Right renal pelvis (tissue), 4 donors: ENCODE measurements around the gene PON2. TPM values are rescaled to one million over a fixed set of nuclear protein-coding genes. Genes with fewer than 3 reads are reported as not detected.
"Not testable (repeated sequence)": the region's sequence is repeated elsewhere in the genome, so short reads cannot be mapped to it uniquely, and the experiment has no call there.

ENCODE experiments used
- DNase-seq, 4 donors: peaks; one replicate each; pipeline ENCODE4 v3.0.0-alpha.2; 2013; ENCODE audit warnings: low read depth in 4 of 4, low spot score in 3 of 4, missing footprints in 1 of 4
- polyA plus RNA-seq, 4 donors: library from polyadenylated mRNA; unstranded; fragments of 120-200 nt; gene quantifications; one replicate each; pipeline ENCODE4 v1.2.1, GENCODE V29; 2013; ENCODE audit not compliant: insufficient read length in 4 of 4

PON2 gene
- 100 to 1,000 TPM; 123 to 214 (median 177) TPM for polyA plus RNA-seq

DNA sequence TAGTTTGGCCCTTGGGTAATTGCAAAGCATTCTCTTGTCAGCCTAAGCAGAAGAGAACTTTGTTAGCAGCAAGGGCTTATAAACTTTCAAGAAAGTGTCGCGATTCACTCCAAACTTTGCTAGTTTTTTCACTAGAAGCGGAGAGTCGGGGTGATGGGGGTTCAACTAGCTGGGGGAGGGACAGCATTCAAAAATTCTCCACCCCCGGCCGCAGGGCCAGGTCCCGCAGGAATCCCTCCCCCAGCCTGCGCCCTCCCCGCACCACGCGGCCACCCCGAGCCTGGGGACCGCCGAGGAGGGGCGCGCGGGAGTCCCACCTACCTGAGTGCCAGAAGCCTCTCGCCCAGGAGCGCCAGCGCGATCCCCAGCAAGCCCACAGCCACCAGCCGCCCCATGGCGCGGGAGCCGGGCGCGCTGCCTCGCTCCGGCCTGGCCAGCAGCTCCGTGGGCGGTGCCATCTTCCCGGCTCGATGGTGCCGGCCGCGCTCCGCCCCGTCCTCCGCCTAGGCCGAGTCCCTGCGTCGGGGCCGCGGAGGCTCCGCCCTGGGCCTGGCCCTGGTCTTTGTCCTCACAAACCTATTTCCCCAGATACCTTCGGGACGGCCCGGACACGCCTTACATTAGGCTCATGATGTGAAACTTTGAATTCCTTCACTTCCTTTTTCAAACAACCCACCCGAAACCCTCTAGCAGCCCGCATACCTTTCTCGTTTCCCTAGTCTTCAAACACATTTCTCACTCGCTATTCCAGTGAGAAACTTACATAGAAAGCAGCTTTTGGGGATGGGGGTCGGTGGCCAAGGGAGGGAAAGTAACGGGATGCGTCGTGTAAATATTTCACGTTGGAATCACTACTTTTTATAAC is at the start of gene PON2:
Gene PON2 (minus strand): TSS at position 472 of the 865 bp plus-strand sequence. CDS start 77 bp downstream, at position 395.
- DNase-seq, result peak; percentile 61 to 74 (median 66)

DNA sequence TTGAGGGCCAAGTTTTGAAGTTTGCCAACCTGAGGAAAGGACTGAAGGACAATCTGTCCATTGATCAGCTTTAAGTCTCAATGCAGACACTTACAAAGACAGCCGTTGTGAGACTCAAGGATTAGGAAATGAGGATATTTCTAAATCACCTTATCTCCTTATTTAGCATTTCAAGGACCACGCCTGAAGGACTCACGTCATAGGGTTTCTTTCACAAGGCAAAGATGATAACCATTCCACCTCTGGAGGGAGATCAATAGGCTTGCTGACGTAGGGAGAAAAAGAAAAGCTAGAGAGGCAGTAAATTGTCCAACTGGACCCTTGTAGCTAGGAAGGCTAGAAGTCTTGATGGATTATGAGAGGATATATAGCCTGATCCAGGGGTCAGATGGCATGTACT is 47.6 kb upstream of the PON2 start:
- DNase-seq, result no peak

DNA sequence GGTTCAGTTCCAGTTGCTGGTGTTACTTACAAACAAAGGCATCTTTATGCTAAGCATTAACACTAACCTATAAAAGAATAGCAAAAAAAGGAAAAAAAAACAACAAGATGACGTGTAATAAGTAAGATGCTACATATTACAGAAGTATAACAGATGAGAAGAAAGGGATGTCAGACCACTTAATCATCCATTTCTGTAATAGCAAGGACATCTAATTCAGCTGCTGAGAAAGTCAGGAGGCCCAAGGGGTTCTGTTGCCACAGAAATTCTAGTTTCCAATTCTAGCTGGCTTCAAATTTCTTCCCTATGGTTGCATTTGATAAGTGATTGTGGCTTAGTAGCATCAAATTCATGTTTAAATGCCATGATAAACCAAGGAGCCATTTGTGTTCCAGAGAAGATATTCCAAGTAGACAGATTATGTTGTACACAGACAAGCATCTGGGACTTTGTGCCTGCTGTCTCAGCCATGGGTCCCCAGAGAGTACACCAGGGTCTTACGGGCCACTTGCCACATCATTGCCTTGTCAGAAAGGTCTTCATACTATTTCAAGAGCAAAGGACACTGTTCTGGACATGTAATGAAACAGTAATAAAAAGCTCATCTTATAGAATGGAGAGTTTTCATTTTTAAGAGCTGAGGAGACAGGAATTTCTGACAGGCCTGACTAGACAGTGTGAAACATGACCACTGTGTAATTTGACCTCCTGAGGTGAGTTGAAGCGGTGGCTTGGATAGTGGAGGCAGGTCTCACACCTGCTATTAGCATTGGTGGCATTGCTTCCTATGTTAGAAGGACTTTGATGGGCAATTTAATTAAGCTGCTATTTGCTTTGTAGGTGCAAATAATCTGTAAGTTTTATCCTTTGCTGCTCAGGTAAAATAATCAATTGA is 46.7 kb upstream of the PON2 start:
- DNase-seq, result no peak

DNA sequence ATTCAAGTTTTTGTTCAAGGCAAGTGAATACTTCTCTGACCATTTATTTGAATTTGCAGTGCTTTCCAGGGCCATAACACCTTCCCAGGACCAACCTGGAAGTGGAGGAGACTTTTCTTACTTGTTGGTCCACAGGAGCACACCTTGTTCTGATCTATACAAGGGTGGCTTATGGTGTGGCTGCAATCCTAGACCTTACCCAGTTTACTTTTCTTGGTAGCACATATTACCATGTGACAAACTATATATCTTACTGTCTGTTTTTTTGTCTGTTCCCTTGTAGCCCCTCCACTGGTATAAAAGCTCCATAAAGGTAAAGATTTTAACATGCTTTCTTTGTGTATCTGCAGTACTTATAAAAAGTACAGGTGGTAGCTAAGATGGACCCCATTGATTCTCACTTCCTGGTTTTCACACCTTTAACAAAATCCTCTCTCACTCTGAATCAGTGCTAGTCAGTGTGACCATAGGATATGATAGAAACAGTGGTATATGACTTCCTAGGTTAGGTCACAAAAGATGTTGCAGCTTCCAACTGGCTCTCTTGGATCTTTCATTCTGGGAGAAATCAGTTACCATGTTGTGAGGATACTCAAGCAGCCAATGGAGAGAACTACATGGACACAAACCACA is 45.3 kb upstream of the PON2 start:
- DNase-seq, result no peak

DNA sequence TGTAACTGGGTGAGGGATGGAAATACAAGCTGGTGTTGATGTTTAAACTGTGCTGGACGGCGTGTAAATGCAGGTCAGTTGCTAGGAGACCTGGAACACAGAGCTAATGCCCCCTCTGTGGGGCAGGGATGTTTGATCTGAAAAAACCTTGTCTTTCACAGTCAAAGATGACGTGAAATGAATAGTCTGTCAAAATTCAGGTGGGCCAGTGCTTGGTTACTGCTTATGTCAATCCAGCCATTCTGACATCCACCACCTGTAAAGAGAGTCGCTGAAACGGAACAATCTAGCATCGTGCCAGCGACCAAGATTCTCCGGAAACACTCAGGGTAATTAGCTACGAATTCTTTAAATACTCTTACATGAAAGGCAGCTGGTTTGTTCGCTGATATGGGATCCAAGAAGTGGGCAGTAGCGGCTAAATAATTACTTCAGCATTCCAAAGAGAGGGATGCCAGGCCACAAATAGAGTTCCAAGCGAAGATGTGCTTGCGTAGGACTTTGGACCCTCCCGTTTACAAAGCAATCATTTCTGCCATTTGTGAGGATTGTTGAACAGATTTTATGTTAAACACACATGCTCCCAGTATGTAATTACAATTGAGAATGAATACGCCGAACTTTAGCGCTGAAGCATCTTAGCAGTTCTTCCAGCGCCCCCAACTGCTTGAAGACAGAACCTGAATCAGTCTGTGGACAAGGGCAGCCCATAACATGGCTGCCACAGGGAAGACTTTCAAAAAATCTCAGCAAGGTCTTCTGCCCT is 43.6 kb upstream of the PON2 start:
- no peak for DNase-seq

DNA sequence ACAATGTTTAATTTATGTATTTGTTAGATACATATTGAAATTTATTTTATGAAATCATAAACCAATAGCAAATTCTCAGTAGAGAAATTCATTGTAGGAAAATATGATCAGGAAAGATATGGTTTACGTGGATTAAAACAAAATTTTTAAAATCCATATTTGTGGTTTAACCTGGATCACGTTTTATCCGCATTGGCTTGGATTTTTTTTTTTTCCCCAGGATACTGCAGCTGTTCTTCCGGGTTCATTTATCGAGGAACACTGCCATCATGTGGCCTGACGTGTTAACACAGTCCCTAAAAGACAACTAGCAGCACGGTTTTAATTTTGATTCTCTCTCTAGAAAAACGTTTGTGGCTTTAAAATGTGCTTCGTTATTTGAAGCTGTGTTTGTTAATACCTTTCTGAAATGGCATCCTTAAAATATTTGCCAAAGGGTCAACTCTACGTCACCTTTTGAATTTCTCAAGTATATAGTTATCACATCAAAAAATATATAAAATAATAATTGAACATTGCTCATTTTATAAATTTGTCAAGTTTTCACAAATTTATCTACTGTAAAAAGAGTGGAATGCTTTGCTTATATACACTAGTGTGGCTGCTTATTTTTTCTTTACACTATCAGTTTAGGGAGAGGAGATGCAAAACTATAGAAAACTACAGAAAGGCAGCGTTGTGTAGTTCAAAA is 42.2 kb upstream of the PON2 start:
- DNase-seq, result peak in 3 of 4 donors; percentile 68 to 75 (median 73)

DNA sequence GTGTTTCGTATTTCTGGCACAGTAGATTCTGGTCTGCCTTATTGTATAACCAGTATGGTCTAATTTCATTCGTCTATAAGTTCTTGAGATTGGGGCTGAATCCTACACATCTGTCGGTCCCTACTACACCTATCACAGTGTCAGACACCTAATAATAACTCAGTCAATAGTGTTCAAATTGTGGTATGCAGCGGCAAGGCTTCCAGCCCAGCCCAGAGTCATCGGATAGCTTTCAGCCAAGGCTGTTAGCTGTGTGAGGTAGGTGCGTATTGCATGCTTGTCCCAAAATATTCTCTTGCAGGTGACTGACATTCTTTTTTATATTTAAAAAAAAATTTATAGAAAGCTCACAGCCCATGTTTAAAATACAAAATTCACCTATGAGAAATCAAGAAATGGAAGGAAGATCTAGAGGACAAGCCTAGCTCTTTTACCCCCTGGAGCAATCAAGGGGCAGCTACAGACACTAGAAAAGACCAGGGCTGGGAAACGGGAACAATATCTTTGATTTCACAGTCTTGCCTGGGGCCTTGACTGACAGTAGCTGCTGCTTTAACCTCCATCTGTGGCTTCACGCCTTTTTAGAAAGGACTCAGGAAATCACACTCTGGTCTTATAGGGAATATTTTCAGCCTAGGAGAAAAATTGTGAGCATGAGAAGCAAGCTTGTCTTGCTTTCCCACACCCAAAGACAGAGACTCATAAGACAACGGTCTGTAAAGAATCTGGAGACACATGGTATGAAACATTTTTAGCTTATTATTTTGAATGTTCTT is 41.4 kb upstream of the PON2 start:
- DNase-seq, result no peak

DNA sequence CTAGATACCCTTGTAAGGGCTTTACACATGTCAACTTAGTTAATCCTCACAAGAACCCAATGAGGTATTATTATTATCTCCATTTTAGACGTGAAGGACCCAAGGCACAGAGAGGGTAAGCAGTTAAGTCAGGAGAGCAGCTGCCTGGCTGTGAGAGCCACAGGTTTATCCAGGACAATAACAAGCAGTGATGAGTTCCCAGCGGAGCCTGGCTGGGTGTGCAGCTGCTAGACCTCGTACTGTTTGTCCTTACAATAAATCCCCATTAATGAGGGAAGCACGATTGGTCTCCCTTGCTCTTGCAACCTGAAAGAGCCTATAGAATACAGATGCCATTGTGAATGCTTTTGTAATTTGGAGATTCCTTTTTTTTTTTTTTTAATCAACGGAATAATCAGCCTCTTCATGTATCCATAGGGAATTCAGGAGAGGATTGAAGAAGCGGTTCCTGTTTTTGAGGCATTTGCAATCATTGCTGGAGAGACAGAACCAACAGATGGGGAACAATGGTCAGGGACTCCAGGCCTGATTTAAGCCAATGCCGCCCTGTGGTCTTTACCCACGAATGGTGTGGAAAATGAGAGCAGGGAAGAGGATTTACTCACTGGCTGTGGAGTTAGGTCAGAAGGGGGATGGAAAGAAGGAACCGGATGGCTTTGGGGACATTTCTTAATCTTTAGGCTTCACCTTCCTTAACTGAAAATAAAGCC is 38.6 kb upstream of the PON2 start:
- no peak for DNase-seq

DNA sequence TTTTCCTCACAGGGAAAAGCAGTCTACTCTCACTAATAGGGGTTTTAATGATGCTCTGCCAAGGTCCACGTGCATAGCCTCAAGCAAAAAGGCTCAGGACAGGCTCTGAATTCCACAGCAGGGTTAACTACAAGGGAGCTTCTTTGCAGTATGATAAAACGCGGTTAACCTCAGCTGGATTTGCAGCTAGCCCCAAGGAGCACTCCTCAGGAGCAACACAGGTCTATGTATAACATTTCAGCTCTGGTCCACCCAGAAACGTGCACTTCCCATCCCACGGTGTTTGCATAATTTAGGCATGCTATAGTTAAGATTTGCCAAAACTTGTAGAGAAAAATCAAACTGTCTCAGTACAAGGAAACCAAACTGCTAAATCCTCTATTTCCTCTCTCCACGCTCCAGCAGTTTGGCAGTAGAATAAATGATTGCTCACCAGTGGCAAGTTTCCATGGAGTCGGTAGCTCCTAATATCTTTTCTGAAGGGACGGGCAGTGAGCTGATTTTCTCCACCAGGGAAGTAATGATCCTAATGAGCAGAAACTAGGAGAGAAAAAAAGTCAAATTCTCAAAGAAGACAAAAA is 37.8 kb upstream of the PON2 start:
- no peak for DNase-seq

DNA sequence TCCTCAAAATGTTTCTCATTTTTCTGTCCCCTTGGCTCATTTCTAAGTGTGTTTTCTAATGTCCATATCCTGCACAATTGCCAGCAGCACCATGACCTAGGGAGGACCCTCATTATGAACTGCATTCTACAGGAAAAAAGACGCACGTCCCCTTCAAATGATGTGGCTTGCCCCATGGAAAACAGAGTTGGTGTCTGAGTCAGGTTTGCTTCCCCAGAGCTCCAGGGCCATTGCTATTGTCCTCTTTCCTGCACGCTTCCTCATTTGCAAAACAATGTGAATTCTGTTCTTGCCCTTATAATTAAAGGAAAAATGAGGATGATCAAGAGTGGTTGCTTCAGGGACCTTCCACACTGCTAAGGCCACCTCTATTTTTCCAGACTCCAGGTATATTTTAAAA is 36.2 kb upstream of the PON2 start:
- DNase-seq, result no peak

DNA sequence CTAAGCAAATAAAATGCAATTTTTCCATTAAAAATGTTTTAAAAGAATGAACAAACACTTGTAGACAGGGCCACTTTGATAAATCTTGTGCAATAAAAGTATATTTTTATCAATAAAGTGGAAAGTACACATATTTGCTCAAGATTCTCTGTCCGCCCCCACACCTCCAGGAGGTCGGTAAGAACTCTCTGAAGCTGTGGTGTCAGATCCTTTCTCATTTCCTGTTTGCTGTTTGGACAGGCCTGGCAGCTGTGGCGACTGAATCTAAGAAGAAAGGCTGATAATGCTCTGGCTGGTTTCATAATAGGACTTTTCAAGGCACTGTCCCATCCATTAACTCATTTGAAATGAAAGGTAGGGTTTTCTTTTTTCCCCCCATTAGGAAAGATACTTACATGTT is 35.6 kb upstream of the PON2 start:
- DNase-seq, result no peak

DNA sequence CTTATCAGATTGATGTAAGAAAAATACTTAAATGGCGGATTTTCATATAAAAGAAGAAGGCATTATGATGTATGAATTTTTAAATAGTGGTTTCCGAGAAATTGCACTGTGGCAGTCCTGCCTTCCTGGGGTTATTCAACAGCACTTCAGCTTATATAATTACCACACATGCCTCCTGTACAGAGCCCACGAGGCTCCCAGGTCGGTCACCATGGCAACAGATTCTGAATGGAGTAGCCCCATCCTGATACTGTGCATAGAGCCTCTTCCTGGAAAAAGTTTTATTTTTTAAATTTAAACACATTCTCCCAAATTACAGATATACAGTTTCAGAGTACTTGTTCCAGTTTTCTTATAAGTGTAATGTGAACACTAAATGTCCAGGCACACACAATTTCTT is 35.0 kb upstream of the PON2 start:
- no peak for DNase-seq

DNA sequence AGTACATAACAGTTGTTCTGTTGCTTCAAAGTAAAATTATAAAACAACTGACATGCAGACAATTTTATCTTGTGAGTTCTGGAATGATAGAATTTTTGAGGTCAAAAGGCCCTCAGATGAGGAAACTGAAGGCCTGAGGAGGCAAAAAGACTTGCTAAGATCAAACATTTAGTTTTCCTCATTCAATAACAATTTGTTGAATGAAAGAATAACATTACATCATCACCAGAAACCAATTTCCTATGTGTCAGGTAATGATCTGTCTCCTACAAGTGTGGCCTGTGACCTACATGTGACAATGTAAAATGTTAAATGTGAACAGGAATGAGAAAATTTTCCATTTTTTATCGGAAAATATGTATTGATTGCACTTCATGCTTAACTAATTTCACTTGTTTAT is 34.4 kb upstream of the PON2 start:
- DNase-seq, result no peak

DNA sequence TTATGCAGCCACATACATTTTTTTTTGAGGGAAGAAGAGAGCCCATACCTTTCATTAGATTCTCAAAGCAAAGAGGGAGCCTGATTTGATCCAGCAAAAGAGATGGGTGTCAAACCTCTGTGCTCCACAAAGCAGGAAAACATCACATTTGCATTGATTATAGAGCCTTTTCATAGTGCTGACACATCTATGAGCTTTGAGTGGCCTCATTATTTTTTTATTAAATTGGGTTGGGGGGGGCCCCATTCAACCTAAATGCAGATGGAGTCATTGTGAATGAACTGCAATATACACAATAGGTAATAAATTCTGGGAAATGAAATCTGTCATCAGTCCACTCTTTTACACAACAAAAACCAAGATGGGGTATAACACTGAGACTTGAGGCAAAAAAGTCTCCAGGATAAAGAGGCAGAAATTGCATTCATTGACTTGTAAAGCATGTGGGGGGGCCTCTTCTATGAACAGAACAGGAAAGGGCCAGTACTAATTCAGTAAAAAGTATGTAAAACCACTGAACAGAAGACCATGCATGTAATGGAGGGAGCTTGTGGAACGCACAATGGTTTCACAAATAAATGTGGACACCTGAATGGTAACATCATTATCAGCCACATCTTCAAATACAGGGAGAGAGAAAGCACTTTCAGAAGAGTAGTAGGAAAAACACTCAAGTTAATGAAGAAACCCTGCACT is 33.2 kb upstream of the PON2 start:
- DNase-seq, result no peak

DNA sequence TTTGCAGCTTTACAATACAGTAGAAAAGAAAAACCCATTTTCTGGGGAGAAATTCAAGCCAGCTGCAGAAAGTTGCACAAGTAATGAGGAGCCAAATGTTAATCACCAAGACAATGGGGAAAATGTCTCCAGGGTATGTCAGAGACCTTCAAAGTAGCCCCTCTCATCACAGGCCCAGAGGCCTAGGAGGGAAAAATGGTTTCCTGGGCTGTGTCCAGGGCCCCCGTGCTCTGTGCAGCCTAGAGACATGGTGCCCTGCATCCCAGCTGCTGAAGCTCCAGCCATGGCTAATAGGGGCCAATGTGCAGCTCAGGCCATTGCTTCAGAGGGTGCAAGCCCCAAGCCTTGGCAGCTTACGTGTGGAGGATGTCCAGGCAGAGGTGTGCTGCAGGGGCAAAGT is 25.8 kb upstream of the PON2 start:
- not testable (repeated sequence) for DNase-seq

DNA sequence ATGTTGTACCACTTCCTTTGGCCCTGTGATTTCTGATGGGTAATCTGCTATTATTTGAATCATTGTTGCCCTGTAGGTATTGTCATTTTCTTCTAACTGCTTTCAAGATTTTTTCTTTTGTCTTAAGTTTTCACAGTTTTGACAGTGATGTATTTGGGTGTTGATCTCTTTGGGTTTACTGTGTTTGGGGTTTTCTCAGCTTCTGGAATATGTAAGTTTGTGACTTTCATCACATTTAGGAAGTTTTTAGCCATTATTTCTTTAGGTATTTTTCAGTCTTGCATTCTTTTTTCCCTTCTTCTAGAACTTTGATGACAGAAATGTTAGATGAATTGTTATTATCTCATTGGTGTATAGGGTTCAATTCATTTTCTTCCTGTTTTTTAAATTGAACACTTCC is 23.1 kb upstream of the PON2 start:
- DNase-seq, result no peak

DNA sequence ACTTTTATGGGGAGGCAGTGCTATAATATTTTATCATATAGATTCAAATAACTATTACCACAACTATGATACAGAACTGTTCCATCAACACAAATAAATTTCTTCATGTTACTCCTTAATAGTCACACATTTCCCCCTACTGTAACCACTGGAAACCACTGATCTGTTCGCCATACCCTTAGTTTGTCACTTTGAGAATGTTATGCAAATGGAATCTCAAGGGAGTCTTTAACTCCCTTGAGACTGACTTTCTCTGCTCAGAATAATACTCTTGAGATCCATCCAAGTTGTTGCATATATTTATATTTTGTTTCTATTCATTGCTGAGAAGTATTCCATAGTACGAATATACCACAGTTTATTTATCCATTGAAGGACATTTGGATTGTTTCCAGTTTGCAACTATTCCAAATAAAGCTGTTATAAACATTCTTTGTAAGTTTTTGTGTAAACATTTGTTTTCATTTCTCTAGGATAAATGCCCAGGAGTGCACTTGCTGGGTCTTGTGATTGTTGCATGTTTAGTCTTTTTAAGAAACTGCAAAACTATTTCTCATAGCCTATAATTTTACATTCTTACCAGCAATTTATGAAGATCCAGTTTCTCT is 19.7 kb upstream of the PON2 start:
- no peak for DNase-seq
